Astrocyte of the cerebellum (primary cell): ENCODE measurements around the gene HOXA7.
A peak's percentile ranks its signal among the peaks of the same experiment; 100 is the strongest.

ENCODE experiments used
- DNase-seq: peaks from one replicate; pipeline ENCODE4 v3.0.0-alpha.2; 2011; ENCODE audit warnings: low read depth
- H3K4me3 ChIP-seq: 2 replicates; pipeline ENCODE4 v1.5.1; 2011; ENCODE audit warnings: mild to moderate bottlenecking, low read depth, low read length, moderate library complexity
- CTCF ChIP-seq: IDR thresholded peaks from 2 replicates; pipeline ENCODE4 v1.5.1; 2012; ENCODE audit warnings: low read length, low read depth, moderate library complexity, mild to moderate bottlenecking; ENCODE audit errors: missing control alignments
- in situ Hi-C: cut with HindIII; loops from 2 replicates; pipeline ENCODE4 v1.10.0; 2017; ENCODE audit warnings: low sequenced_read_pairs

Gene HOXA7

GRCh38 chr7:27139334-27140125 lies 16.9 kb downstream of the HOXA7 start:
- H3K4me3 ChIP-seq = no peak overlapping the region
- in situ Hi-C loops = no loop called here
- TF ChIP-seq CTCF = no peak
- DNase-seq = no peak

DNA sequence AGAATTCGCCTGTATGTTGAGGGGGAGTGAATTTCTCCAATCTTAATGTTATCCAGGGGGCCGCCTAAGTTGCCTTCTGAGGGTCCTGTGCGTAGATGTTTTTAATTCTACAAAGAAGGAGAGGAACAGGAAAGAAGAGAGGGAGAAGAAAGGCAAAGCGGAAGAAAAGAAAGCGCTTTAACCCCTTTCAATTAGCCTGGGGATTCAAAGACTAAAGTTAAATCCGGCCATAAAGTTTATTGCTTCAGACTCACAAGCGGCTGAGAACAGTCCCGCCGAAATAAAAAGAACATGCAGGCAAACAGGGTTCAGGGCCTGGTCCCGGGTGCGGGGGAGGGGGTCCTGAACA lies 17.5 kb downstream of the HOXA7 start:
- in situ Hi-C loops = no loop called here
- no peak for TF ChIP-seq CTCF
- no peak for DNase-seq
- H3K4me3 ChIP-seq = no peak overlapping the region

GRCh38 chr7:27138472-27138871 lies 18.0 kb downstream of the HOXA7 start:
- H3K4me3 ChIP-seq = no peak overlapping the region
- DNase-seq = no peak
- in situ Hi-C loops = no loop called here
- no peak for TF ChIP-seq CTCF

GRCh38 chr7:27137640-27138315 lies 18.7 kb downstream of the HOXA7 start:
- in situ Hi-C loops = no loop called here
- no peak for DNase-seq
- TF ChIP-seq CTCF = no peak
- no peak overlapping the region for H3K4me3 ChIP-seq

DNA sequence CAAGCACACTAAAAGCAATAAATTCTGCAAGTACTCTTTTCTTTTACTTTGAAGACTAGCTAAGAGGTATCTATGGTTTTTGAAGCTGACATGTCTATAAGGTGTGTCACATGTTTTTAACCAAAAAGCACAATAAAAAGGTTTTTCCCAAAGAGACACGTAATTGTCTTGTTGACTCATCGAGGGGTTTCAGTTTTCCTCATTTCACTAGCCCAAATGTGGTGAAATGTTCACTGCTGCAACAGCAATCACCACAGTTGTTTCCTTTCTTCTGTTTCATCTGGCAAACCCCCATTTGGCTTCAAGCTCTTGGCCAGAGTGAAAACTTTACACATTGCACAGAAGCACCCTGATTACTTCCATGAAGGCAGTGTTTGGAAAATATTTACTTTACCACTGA lies 22.1 kb downstream of the HOXA7 start:
- peak; percentile 90 for DNase-seq
- TF ChIP-seq CTCF = no peak
- H3K4me3 ChIP-seq = no peak overlapping the region
- in situ Hi-C loops = no loop called here

- in situ Hi-C loops = no loop called here
- H3K4me3 ChIP-seq = no peak overlapping the region
- no peak for TF ChIP-seq CTCF
- no peak for DNase-seq
Observed at GRCh38 chr7:27133409-27134231, 22.9 kb downstream of the HOXA7 start.
